ENCODE measurements around the gene WWP2. TPM values are rescaled to one million over a fixed set of nuclear protein-coding genes. Genes with fewer than 3 reads are reported as not detected.

Gene WWP2
- total RNA-seq, 4 donors from 2014 or later = 24.8 to 43.0 (median 30.1) TPM

- TF ChIP-seq CTCF (IDR thresholded peaks at IDR 0.05) = no peak
- no peak for DNase-seq (ENCODE audit: low spot score)
- no peak for ATAC-seq (ENCODE audit: low FRiP score)
Observed at GRCh38 chr16:69833357-69834282, 71.5 kb downstream of the WWP2 start.

GRCh38 chr16:69834807-69835466 is 72.8 kb downstream of the WWP2 start:
- ATAC-seq (ENCODE audit: low FRiP score) (no peak), DNase-seq (ENCODE audit: low spot score) (no peak)
- no peak for TF ChIP-seq CTCF (IDR thresholded peaks at IDR 0.05)

- no peak for TF ChIP-seq CTCF (IDR thresholded peaks at IDR 0.05)
- ATAC-seq (ENCODE audit: low FRiP score) (no peak), DNase-seq (ENCODE audit: low spot score) (no peak)
Observed at GRCh38 chr16:69836257-69836656, 74.1 kb downstream of the WWP2 start.

- ATAC-seq (ENCODE audit: low FRiP score) = no peak
- no peak for DNase-seq (ENCODE audit: low spot score)
- no peak for TF ChIP-seq CTCF (IDR thresholded peaks at IDR 0.05)
Observed at GRCh38 chr16:69837380-69837779, 75.2 kb downstream of the WWP2 start.

- DNase-seq (ENCODE audit: low spot score) = no peak
- no peak for TF ChIP-seq CTCF (IDR thresholded peaks at IDR 0.05)
- ATAC-seq (ENCODE audit: low FRiP score) = no peak
Observed at GRCh38 chr16:69838489-69838888, 76.4 kb downstream of the WWP2 start.

GRCh38 chr16:69839240-69839688 is 77.1 kb downstream of the WWP2 start:
- TF ChIP-seq CTCF (IDR thresholded peaks at IDR 0.05) = no peak
- DNase-seq (ENCODE audit: low spot score) (no peak), ATAC-seq (ENCODE audit: low FRiP score) (no peak)

Measured in omental fat pad (tissue), 4 donors.